Astrocyte (in vitro differentiated cells and primary cell): ENCODE results near the gene BTF3.

Experiments used
- CTCF ChIP-seq: IDR thresholded peaks from 2 replicates; pipeline ENCODE4 v1.5.1; 2011; ENCODE audit warnings: low read depth, mild to moderate bottlenecking, inconsistent platforms, low read length, moderate library complexity; ENCODE audit not compliant: insufficient read depth
- EZH2 ChIP-seq: IDR thresholded peaks from 2 replicates; pipeline ENCODE4 v1.6.1; 2012; ENCODE audit warnings: mild to moderate bottlenecking, low read length, inconsistent platforms; ENCODE audit not compliant: insufficient read depth

DNA sequence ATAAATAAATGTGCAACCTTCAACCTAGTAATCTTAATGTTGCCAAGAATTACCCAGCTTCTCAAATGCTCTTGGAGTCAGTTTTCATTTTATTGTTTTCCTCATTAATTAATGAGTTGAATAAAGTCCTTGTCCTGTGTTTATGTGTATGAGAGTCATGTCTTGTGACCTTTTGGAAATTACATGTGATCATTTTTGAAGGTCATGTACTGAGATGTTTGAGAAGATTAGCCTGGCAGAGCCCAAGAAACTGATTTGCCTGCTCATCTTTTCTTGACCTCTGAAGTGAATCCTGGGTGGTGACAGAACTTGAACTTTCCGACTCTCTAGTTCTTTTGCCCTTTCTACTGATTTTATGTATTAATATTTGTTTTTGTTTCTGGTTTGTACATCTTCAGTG lies 51.8 kb downstream of the BTF3 start:
- TF ChIP-seq CTCF (no peak), EZH2 (no peak)
